K562 (cell line): ENCODE results near the gene SBDS.
"Not testable (repeated sequence)": the region's sequence is repeated elsewhere in the genome, so short reads cannot be mapped to it uniquely, and the experiment has no call there.

Source experiments
- ARID4B ChIP-seq: sonication (generic); formaldehyde crosslinking; IDR thresholded peaks from 2 replicates; pipeline ENCODE4 v1.8.0; 2022; ENCODE audit warnings: mild to moderate bottlenecking, missing genetic modification reagents
- EZH2 ChIP-seq: IDR thresholded peaks from 2 replicates; pipeline ENCODE4 v1.6.1; 2012; ENCODE audit warnings: low read depth, mild to moderate bottlenecking, inconsistent platforms, low read length, borderline replicate concordance
- NCOA1 ChIP-seq: fragments of 450-650 bp; IDR thresholded peaks from 2 replicates; pipeline ENCODE4 v1.6.1; 2016; ENCODE audit warnings: low read depth
- POLR2AphosphoS5 ChIP-seq: IDR thresholded peaks from 2 replicates; pipeline ENCODE4 v1.6.1; 2011; ENCODE audit warnings: mild to moderate bottlenecking, low read depth, low read length, moderate library complexity; ENCODE audit not compliant: control insufficient read depth, insufficient read depth
- RAD21 ChIP-seq, 2 experiments: fragments of 250-450 bp in 1 of 2; fragments of 450-650 bp in 1 of 2; sonication (Bioruptor Pico) in 1 of 2; formaldehyde crosslinking in 1 of 2; IDR thresholded peaks in 1 of 2; conservative IDR thresholded peaks in 1 of 2; 2 replicates each; pipeline versions ENCODE4 v1.4.0 to v1.8.0; 2020 to 2022; ENCODE audit warnings: mild to moderate bottlenecking in 2 of 2, moderate library complexity in 1 of 2
- REST ChIP-seq, 2 experiments: fragments of 450-650 bp; formaldehyde crosslinking in 1 of 2; IDR thresholded peaks; 2 replicates each; pipeline versions ENCODE4 v1.4.0 to v1.6.1; 2014 to 2020; ENCODE audit warnings: mild to moderate bottlenecking in 2 of 2, borderline replicate concordance in 1 of 2, low read depth in 1 of 2
- RUNX1 ChIP-seq: sonication (generic); IDR thresholded peaks from 2 replicates; pipeline ENCODE4 v1.6.1; 2016; ENCODE audit warnings: antibody characterized with exemption, low read depth
- SIN3A ChIP-seq, 2 experiments: fragments of 150-350 bp in 1 of 2; IDR thresholded peaks; 2 replicates each; pipeline ENCODE4 v1.6.1; 2011 to 2016; ENCODE audit warnings: borderline replicate concordance in 2 of 2, low read depth in 2 of 2, low read length in 2 of 2, mild to moderate bottlenecking in 2 of 2, moderate library complexity in 2 of 2; ENCODE audit not compliant: control insufficient read depth in 1 of 2
- SMAD4 ChIP-seq: fragments of 250-450 bp; sonication (Bioruptor Pico); conservative IDR thresholded peaks from 2 replicates; pipeline ENCODE4 v1.8.0; 2021; ENCODE audit warnings: inconsistent platforms, mild to moderate bottlenecking, moderate library complexity
- SMC3 ChIP-seq: conservative IDR thresholded peaks from 2 replicates; pipeline ENCODE4 v1.6.1; 2011; ENCODE audit warnings: low read depth, low read length, improper control_type of control experiment; ENCODE audit not compliant: insufficient read depth
- ZBTB8A ChIP-seq: fragments of 450-650 bp; IDR thresholded peaks from 2 replicates; pipeline ENCODE4 v1.6.1; 2018; ENCODE audit warnings: mild to moderate bottlenecking, moderate library complexity; ENCODE audit not compliant: partially characterized antibody
- ZNF124 ChIP-seq: sonication (generic); formaldehyde crosslinking; IDR thresholded peaks from 2 replicates; pipeline ENCODE4 v1.8.1; 2022; ENCODE audit warnings: missing genetic modification reagents
- ZNF274 ChIP-seq: IDR thresholded peaks from 2 replicates; pipeline ENCODE4 v1.6.1; 2011; ENCODE audit warnings: low read depth, mild to moderate bottlenecking, low read length, moderate library complexity, borderline replicate concordance

- not testable (repeated sequence) for TF ChIP-seq REST (IDR thresholded peaks at IDR 0.05; ENCODE audit: borderline replicate concordance); REST (CRISPR knock-in tag; IDR thresholded peaks at IDR 0.05; ENCODE audit: low read depth); NCOA1; ARID4B; EZH2; SIN3A (IDR thresholded peaks at IDR 0.05; ENCODE audit: borderline replicate concordance in 2 of 2, control insufficient read depth in 1 of 2, low read depth in 2 of 2, low read length in 2 of 2); SMC3; POLR2AphosphoS5; RAD21 (CRISPR knock-in tag; conservative IDR thresholded peaks at IDR 0.05 in 1 of 2, IDR thresholded peaks at IDR 0.05 in 1 of 2); SMAD4; ZBTB8A; RUNX1; ZNF274; ZNF124
These were observed 41.3 kb upstream of the SBDS start for GRCh38 chr7:67036432-67037395.
